Endothelial cell of umbilical vein (primary cell): ENCODE data around the gene FRS3. TPM values are rescaled to one million over a fixed set of nuclear protein-coding genes. Genes with fewer than 3 reads are reported as not detected.

ENCODE experiments used
- BruUV-seq: library from RNA; stranded (reverse); fragments of 400-500 nt; replicated peaks from 2 replicates; lab custom pipeline; 2021; lab: Mats Ljungman, UMichigan
- CTCF ChIA-PET: fragments of 300-600, 350-600 bp; sonication (Branson Sonifier 250); formaldehyde crosslinking; loops from one replicate; lab custom pipeline; 2021; ENCODE audit warnings: antibody characterized with exemption, inconsistent platforms; lab: Charles Lee
- POLR2A ChIA-PET: fragments of 300-600, 350-600 bp; sonication (Branson Sonifier 250); formaldehyde crosslinking; loops from one replicate; lab custom pipeline; 2021; ENCODE audit warnings: antibody characterized with exemption, inconsistent platforms; lab: Charles Lee
- DNase-seq: peaks from one replicate; pipeline ENCODE4 v3.0.0-alpha.2; 2011; ENCODE audit warnings: low read depth, low spot score
- FAIRE-seq: peaks from 2 replicates; lab custom pipeline; 2011; peaks lifted over from hg19 to GRCh38; lab: Jason Lieb, UNC
- H2AFZ ChIP-seq: 2 replicates; pipeline ENCODE4 v1.6.0; 2012; ENCODE audit warnings: low read depth, low read length, control low read depth, inconsistent platforms
- H3K27ac ChIP-seq: 2 replicates; pipeline ENCODE4 v1.5.1; 2011; ENCODE audit warnings: low read depth, mild to moderate bottlenecking, control low read depth, low read length, moderate library complexity; ENCODE audit not compliant: insufficient read depth
- H3K27me3 ChIP-seq, 2 experiments: 2 replicates each; pipeline versions ENCODE4 v1.6.0 to v1.6.1; 2011; ENCODE audit warnings: low read length in 2 of 2, mixed read lengths in 1 of 2; ENCODE audit not compliant: control insufficient read depth in 2 of 2, insufficient read depth in 2 of 2
- H3K36me3 ChIP-seq, 2 experiments: 2 replicates in 1 of 2; 3 replicates in 1 of 2; pipeline ENCODE4 v1.5.1; 2011; ENCODE audit warnings: low read length in 2 of 2, mild to moderate bottlenecking in 1 of 2, moderate library complexity in 1 of 2; ENCODE audit not compliant: control insufficient read depth in 2 of 2, insufficient read depth in 2 of 2; ENCODE audit errors: extremely low read depth in 1 of 2
- H3K4me1 ChIP-seq: 3 replicates; pipeline ENCODE4 v1.5.1; 2011; ENCODE audit warnings: mild to moderate bottlenecking, low read length; ENCODE audit not compliant: control insufficient read depth, insufficient read depth; ENCODE audit errors: extremely low read depth
- H3K4me2 ChIP-seq: 2 replicates; pipeline ENCODE4 v1.6.1; 2011; ENCODE audit warnings: low read length, control low read depth, mixed read lengths; ENCODE audit not compliant: insufficient read depth
- H3K4me3 ChIP-seq, 3 experiments: fragments of 200-600 bp in 1 of 3; sonication (generic), shearing (Covaris generic) in 1 of 3; replicated peaks in 1 of 3; 2 replicates each; pipeline ENCODE4 v1.5.1; 2011 to 2016; ENCODE audit warnings: control low read depth in 3 of 3, low read length in 3 of 3, mild to moderate bottlenecking in 2 of 3, inconsistent platforms in 1 of 3, low read depth in 1 of 3, moderate library complexity in 1 of 3; ENCODE audit not compliant: insufficient read depth in 1 of 3
- H3K79me2 ChIP-seq: 2 replicates; pipeline ENCODE4 v1.6.0; 2012; ENCODE audit warnings: low read length, inconsistent platforms; ENCODE audit not compliant: control insufficient read depth, insufficient read depth
- H3K9ac ChIP-seq: replicated peaks from 2 replicates; pipeline ENCODE3; 2011; ENCODE audit warnings: low read length, control low read depth; ENCODE audit not compliant: insufficient read depth; ENCODE audit errors: extremely low read depth
- H3K9me1 ChIP-seq: replicated peaks from 3 replicates; pipeline ENCODE4 v1.6.0; 2011; ENCODE audit warnings: mild to moderate bottlenecking, low read length; ENCODE audit not compliant: control insufficient read depth, insufficient read depth; ENCODE audit errors: extremely low read depth
- H3K9me3 ChIP-seq: replicated peaks from 2 replicates; pipeline ENCODE4 v1.5.1; 2012; ENCODE audit warnings: low read length, inconsistent platforms; ENCODE audit not compliant: control insufficient read depth, insufficient read depth
- H4K20me1 ChIP-seq: replicated peaks from 2 replicates; pipeline ENCODE3; 2011; ENCODE audit warnings: mild to moderate bottlenecking, low read length; ENCODE audit not compliant: control insufficient read depth, insufficient read depth; ENCODE audit errors: extremely low read depth
- CTCF ChIP-seq, 2 donors: IDR thresholded peaks; 1 replicate in 1 of 2; 2 replicates in 1 of 2; pipeline ENCODE4 v1.5.1; 2011; ENCODE audit warnings: low read length in 2 of 2, mild to moderate bottlenecking in 2 of 2, moderate library complexity in 2 of 2, control low read depth in 1 of 2, inconsistent platforms in 1 of 2, low read depth in 1 of 2; ENCODE audit not compliant: insufficient read depth in 1 of 2; ENCODE audit errors: extremely low read depth in 1 of 2
- EZH2 ChIP-seq: IDR thresholded peaks from 2 replicates; pipeline ENCODE4 v1.6.1; 2012; ENCODE audit warnings: borderline replicate concordance, low read depth, mild to moderate bottlenecking, moderate library complexity, low read length, inconsistent platforms; ENCODE audit not compliant: severe bottlenecking
- FOS ChIP-seq: IDR thresholded peaks from 2 replicates; pipeline ENCODE4 v1.6.1; 2011; ENCODE audit warnings: mild to moderate bottlenecking, low read length, moderate library complexity, borderline replicate concordance; ENCODE audit not compliant: insufficient read depth
- GATA2 ChIP-seq: IDR thresholded peaks from 2 replicates; pipeline ENCODE4 v1.7.0; 2011; ENCODE audit warnings: low read depth, mild to moderate bottlenecking, moderate library complexity, mixed read lengths, low read length; ENCODE audit not compliant: insufficient read length, insufficient read depth
- JUN ChIP-seq: IDR thresholded peaks from 2 replicates; pipeline ENCODE4 v1.6.1; 2011; ENCODE audit warnings: borderline replicate concordance, low read depth; ENCODE audit not compliant: insufficient read length, insufficient read depth
- MAX ChIP-seq: IDR thresholded peaks from 2 replicates; pipeline ENCODE4 v1.6.1; 2011; ENCODE audit not compliant: insufficient read depth, insufficient read length
- MYC ChIP-seq: IDR thresholded peaks from one replicate; pipeline ENCODE4 v1.6.1; 2011; ENCODE audit warnings: mild to moderate bottlenecking, low read depth, low read length
- POLR2A ChIP-seq: IDR thresholded peaks from 2 replicates; pipeline ENCODE4 v1.6.1; 2012; ENCODE audit warnings: low read depth, mild to moderate bottlenecking, control low read depth, low read length
- POLR2AphosphoS5 ChIP-seq: IDR thresholded peaks from 2 replicates; pipeline ENCODE4 v1.6.1; 2012; ENCODE audit warnings: low read depth, mild to moderate bottlenecking, control low read depth, low read length, moderate library complexity; ENCODE audit not compliant: insufficient read depth
- dilution Hi-C: fragments of 300-500 bp; cut with MboI; formaldehyde crosslinking; loops from one replicate; pipeline ENCODE4 v1.15.0; 2019; ENCODE audit warnings: low sequenced_read_pairs; ENCODE audit not compliant: extremely low pct_ligation_motif_present
- intact Hi-C: fragments of 100-400 bp; cut with micrococcal nuclease; formaldehyde crosslinking; loops from one replicate; pipeline ENCODE4 v1.10.0; 2022
- polyA plus RNA-seq, 4 experiments: library from polyadenylated mRNA; depleted of rRNA in 3 of 4; stranded (reverse) in 3 of 4; unstranded in 1 of 4; fragments of >200 nt; gene quantifications; 2 replicates each; pipeline versions ENCODE4 v1.2.1 to v1.2.3, GENCODE V29; 2011 to 2012; ENCODE audit warnings: missing spikeins in 1 of 4
- total RNA-seq: library from RNA; stranded (reverse); gene quantifications from 2 replicates; pipeline ENCODE4 v1.2.3, GENCODE V29; 2021

FRS3 gene
- total and polyA plus RNA-seq, 2 donors (not counting 3 experiments of a cell fraction or from before 2014, with no cell fraction given), result 5.2 to 5.3 TPM

- Histone ChIP-seq H3K27ac (no peak overlapping the region), H3K4me3 (no peak overlapping the region), H3K27me3 (no peaks in the 10 kb centered on the region), H3K9ac (no peak overlapping the region), H3K79me2 (no peaks in the 10 kb centered on the region), H2AFZ (no peak overlapping the region), H3K36me3 (no peaks in the 10 kb centered on the region), H3K9me1 (no peaks in the 10 kb centered on the region), H3K4me1 (peaks cover 3% of the 10 kb centered on the region), H4K20me1 (no peaks in the 10 kb centered on the region), H3K9me3 (no peaks in the 10 kb centered on the region), H3K4me2 (no peak overlapping the region)
- no peak for DNase-seq
- FAIRE-seq, result no peak
- POLR2A ChIA-PET, result no interaction called here
- dilution Hi-C loops (no loop called here), intact Hi-C loops (no loop called here)
- CTCF ChIA-PET, result interaction anchor here (3.7 kb wide), 1 partner anchor 14 kb away, joined by 15 read pairs; no protein-coding TSS in a partner anchor
- BruUV-seq, result no TSS peak
- no peak for TF ChIP-seq EZH2
- TF ChIP-seq MAX, result no peak
- no peak for TF ChIP-seq FOS
- TF ChIP-seq CTCF (IDR thresholded peaks at IDR 0.05; ENCODE audit: extremely low read depth in 1 of 2, insufficient read depth in 1 of 2, low read depth in 1 of 2, low read length in 2 of 2), result no peak
- no peak for TF ChIP-seq POLR2AphosphoS5
- TF ChIP-seq MYC, result no peak
- no peak for TF ChIP-seq JUN
- no peak for TF ChIP-seq POLR2A
- no peak for TF ChIP-seq GATA2
Observed at GRCh38 chr6:41815587-41815986, 35.9 kb upstream of the FRS3 start.
